K562 (cell line): ENCODE measurements around the gene RGL2. TPM values are rescaled to one million over a fixed set of nuclear protein-coding genes. Genes with fewer than 3 reads are reported as not detected.
A peak's percentile ranks its signal among the peaks of the same experiment; 100 is the strongest.

Source experiments
- AFF4 ChIP-seq: sonication (generic); formaldehyde crosslinking; IDR thresholded peaks from 2 replicates; pipeline ENCODE4 v1.8.0; 2023; ENCODE audit warnings: mild to moderate bottlenecking, missing genetic modification reagents
- HDAC2 ChIP-seq: fragments of 450-650 bp; IDR thresholded peaks from 2 replicates; pipeline ENCODE4 v1.6.1; 2016; ENCODE audit warnings: mild to moderate bottlenecking
- HNRNPH1 ChIP-seq: fragments of 200-400 bp; formaldehyde crosslinking; optimal IDR thresholded peaks from 2 replicates; pipeline ENCODE3; 2017; ENCODE audit warnings: low read depth, mild to moderate bottlenecking, low read length, moderate library complexity
- HNRNPLL ChIP-seq: fragments of 200-400 bp; formaldehyde crosslinking; IDR thresholded peaks from 2 replicates; pipeline ENCODE4 v1.6.1; 2017; ENCODE audit warnings: low read length, low read depth, mild to moderate bottlenecking; ENCODE audit not compliant: poor library complexity, severe bottlenecking
- KDM1A ChIP-seq, 2 experiments: fragments of 450-650 bp; IDR thresholded peaks; 2 replicates each; pipeline ENCODE4 v1.6.1; 2016; ENCODE audit warnings: mild to moderate bottlenecking in 2 of 2
- MBD1 ChIP-seq: fragments of 250-450 bp; sonication (Bioruptor Pico); IDR thresholded peaks from 2 replicates; pipeline ENCODE4 v1.8.0; 2022; ENCODE audit warnings: inconsistent platforms
- MECOM ChIP-seq: fragments of 250-450 bp; sonication (Bioruptor Pico); IDR thresholded peaks from 2 replicates; pipeline ENCODE4 v1.8.0; 2022; ENCODE audit warnings: inconsistent platforms
- MTA3 ChIP-seq: fragments of 450-650 bp; formaldehyde crosslinking; IDR thresholded peaks from 2 replicates; pipeline ENCODE4 v1.6.1; 2017; ENCODE audit warnings: mild to moderate bottlenecking, borderline replicate concordance
- RBM39 ChIP-seq: fragments of 200-400 bp; formaldehyde crosslinking; optimal IDR thresholded peaks from 2 replicates; pipeline ENCODE3; 2018; ENCODE audit warnings: low read depth, low read length
- SLC30A9 ChIP-seq: fragments of 250-450 bp; sonication (Bioruptor Pico); IDR thresholded peaks from 2 replicates; pipeline ENCODE4 v1.8.0; 2022; ENCODE audit warnings: mild to moderate bottlenecking, moderate library complexity
- TEAD2 ChIP-seq: fragments of 450-650 bp; IDR thresholded peaks from 2 replicates; pipeline ENCODE4 v1.6.1; 2016; ENCODE audit warnings: missing genetic modification characterization, control low read depth, missing compliant biosample characterization
- ZNF274 ChIP-seq: IDR thresholded peaks from 2 replicates; pipeline ENCODE4 v1.6.1; 2011; ENCODE audit warnings: low read depth, mild to moderate bottlenecking, low read length, moderate library complexity, borderline replicate concordance
- ZNF696 ChIP-seq: fragments of 250-450 bp; sonication (Bioruptor Pico); conservative IDR thresholded peaks from 2 replicates; pipeline ENCODE4 v1.4.0; 2020; ENCODE audit warnings: mild to moderate bottlenecking, moderate library complexity
- polyA plus RNA-seq, 8 experiments: library from polyadenylated mRNA; depleted of rRNA in 4 of 8; stranded (reverse) in 5 of 8; unstranded in 3 of 8; fragments of >200 nt; fragmentation: Nextera tagmentation in 2 of 8; fragmentation: Illumina TruSeq in 1 of 8; extraction: Ambion mirVana in 2 of 8; extraction: Trizol in 1 of 8; gene quantifications; 2 replicates each; pipeline versions ENCODE4 v1.2.1 to v1.2.3, GENCODE V29; 2011 to 2014; ENCODE audit warnings: inconsistent platforms in 1 of 8, missing spikeins in 1 of 8
- total RNA-seq, 7 experiments: library from RNA; depleted of rRNA in 6 of 7; stranded (reverse); fragments of >200 nt in 6 of 7; fragmentation: Illumina TruSeq in 2 of 7; extraction: Trizol in 2 of 7; gene quantifications; 2 replicates each; pipeline versions ENCODE4 v1.2.1 to v1.2.3, GENCODE V29; 2011 to 2021; ENCODE audit warnings: low replicate concordance in 1 of 7
- TF ChIP-seq, protein P1 (sequence below), 2 experiments: fragments of 450-650 bp in 1 of 2; sonication (generic) in 1 of 2; formaldehyde crosslinking in 1 of 2; IDR thresholded peaks in 1 of 2; conservative IDR thresholded peaks in 1 of 2; 2 replicates each; pipeline versions ENCODE4 v1.6.1 to v1.8.1; 2016 to 2023; ENCODE audit warnings: mild to moderate bottlenecking in 2 of 2, moderate library complexity in 2 of 2, inconsistent platforms in 1 of 2, missing genetic modification reagents in 1 of 2
- TF ChIP-seq, protein P2 (sequence below), 2 experiments: fragments of 450-650 bp; IDR thresholded peaks; 2 replicates each; pipeline ENCODE4 v1.6.1; 2018; ENCODE audit warnings: mild to moderate bottlenecking in 2 of 2, low read depth in 1 of 2; ENCODE audit not compliant: partially characterized antibody in 2 of 2

The RGL2 gene
- total and polyA plus RNA-seq, 9 of the 15 experiments (the other 6 are each of a cell fraction or from before 2014, with no cell fraction given), result 1.8 to 57.1 (median 19.5) TPM

- no peak for TF ChIP-seq MBD1 (CRISPR knock-in tag)
- TF ChIP-seq HDAC2, result peak; percentile 20; the same call in 1 of the 2 replicates
- no peak for TF ChIP-seq KDM1A (IDR thresholded peaks at IDR 0.05)
- TF ChIP-seq HNRNPH1, result no peak
- TF ChIP-seq AFF4, result no peak
- no peak for TF ChIP-seq MTA3
- TF ChIP-seq ZNF696 (CRISPR knock-in tag), result no peak
- TF ChIP-seq, protein P1, sequence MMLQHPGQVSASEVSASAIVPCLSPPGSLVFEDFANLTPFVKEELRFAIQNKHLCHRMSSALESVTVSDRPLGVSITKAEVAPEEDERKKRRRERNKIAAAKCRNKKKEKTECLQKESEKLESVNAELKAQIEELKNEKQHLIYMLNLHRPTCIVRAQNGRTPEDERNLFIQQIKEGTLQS (IDR thresholded peaks at IDR 0.05), result peak; percentile 96
- TF ChIP-seq, protein P1 (CRISPR knock-in tag; conservative IDR thresholded peaks at IDR 0.05), result peak; percentile 85
- TF ChIP-seq, protein P2, sequence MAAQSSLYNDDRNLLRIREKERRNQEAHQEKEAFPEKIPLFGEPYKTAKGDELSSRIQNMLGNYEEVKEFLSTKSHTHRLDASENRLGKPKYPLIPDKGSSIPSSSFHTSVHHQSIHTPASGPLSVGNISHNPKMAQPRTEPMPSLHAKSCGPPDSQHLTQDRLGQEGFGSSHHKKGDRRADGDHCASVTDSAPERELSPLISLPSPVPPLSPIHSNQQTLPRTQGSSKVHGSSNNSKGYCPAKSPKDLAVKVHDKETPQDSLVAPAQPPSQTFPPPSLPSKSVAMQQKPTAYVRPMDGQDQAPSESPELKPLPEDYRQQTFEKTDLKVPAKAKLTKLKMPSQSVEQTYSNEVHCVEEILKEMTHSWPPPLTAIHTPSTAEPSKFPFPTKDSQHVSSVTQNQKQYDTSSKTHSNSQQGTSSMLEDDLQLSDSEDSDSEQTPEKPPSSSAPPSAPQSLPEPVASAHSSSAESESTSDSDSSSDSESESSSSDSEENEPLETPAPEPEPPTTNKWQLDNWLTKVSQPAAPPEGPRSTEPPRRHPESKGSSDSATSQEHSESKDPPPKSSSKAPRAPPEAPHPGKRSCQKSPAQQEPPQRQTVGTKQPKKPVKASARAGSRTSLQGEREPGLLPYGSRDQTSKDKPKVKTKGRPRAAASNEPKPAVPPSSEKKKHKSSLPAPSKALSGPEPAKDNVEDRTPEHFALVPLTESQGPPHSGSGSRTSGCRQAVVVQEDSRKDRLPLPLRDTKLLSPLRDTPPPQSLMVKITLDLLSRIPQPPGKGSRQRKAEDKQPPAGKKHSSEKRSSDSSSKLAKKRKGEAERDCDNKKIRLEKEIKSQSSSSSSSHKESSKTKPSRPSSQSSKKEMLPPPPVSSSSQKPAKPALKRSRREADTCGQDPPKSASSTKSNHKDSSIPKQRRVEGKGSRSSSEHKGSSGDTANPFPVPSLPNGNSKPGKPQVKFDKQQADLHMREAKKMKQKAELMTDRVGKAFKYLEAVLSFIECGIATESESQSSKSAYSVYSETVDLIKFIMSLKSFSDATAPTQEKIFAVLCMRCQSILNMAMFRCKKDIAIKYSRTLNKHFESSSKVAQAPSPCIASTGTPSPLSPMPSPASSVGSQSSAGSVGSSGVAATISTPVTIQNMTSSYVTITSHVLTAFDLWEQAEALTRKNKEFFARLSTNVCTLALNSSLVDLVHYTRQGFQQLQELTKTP (IDR thresholded peaks at IDR 0.05; ENCODE audit: low read depth in 1 of 2, partially characterized antibody in 2 of 2), result no peak
- no peak for TF ChIP-seq TEAD2
- no peak for TF ChIP-seq SLC30A9 (CRISPR knock-in tag)
- TF ChIP-seq HNRNPLL, result no peak
- no peak for TF ChIP-seq ZNF274
- TF ChIP-seq MECOM, result no peak
- no peak for TF ChIP-seq RBM39
Observed at GRCh38 chr6:33320315-33321181, 21.8 kb upstream of the RGL2 start (continued).
